Activated T-helper 9 cell treated with anti-CD3 and anti-CD28 coated beads, Interleukin-2, amount 50 U/mL, for 16 hours (primary cell): Measurements from ENCODE around the gene IL3.
A peak's percentile ranks its signal among the peaks of the same experiment; 100 is the strongest.
"Not testable (repeated sequence)": the region's sequence is repeated elsewhere in the genome, so short reads cannot be mapped to it uniquely, and the experiment has no call there.

Experiments used
- DNase-seq: peaks from one replicate; pipeline ENCODE4 v3.0.0-alpha.2; 2020; ENCODE audit warnings: low read depth

Gene IL3

DNA sequence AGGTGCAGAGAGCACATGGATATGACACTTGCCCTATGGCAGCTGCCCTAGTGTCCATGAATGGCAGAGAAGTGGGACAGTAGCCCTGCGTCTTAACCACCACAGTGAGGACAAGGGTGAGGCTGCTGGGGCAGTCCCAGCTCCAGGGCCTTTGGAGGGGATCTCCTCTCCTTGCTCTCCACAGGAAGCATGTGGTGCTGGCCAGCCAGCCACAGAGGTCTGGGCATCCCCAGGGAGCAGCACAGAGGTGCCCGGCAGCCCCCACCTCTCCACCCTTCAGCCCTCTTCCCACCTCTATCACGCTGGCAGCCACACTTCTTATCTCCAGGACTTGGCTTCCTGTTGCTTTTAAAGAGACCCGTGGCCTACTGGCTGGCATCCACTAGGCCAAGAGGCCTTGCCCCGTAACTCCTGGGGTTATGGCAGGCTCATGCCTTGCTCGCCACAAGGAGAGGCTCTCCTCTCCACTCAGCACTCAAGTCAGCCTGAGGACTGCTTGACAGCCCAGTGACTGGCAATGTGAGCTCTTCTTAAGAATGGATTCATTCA, 35.0 kb downstream of the IL3 start:
- DNase-seq = no peak

DNA sequence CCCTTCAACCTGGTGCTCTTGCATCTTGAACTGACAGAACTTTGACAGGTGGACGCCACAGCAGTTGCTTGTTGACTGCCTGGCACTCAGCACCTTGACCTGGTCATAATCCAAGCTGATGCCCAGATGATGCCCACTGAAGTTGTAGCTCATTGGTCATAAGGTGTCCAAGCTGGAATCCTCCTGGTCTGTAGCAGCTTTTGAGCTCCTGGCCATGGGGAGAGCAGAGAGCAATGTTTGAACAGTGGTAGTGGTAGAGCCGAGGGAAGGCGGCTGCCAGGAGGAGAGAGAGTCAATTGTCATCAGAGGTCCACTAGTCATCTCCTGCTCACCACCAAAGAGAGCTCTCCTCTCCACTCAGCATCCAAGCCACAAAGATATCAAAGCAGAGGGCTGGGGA, 36.4 kb downstream of the IL3 start:
- DNase-seq = no peak

DNA sequence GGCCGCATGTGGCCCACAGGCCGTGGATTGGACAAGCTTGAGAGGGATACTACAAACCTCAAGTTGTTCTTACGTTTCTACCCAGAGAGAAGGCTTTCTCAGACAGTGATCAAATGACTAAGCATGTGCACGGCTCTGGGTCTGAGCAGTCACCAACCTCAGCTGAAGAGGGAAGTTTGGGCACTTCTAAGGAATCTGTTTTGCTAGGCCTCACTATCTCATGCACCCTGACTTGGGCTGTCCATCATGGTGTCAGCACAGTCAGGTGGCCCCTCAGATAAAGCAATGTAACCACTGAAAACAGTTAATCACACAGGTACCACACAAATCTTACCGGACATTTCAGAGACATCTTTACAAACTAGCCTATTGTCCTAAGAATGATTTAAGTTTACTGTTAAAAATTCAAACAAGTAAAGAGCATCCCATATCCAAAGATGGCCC, 37.7 kb downstream of the IL3 start:
- no peak for DNase-seq

DNA sequence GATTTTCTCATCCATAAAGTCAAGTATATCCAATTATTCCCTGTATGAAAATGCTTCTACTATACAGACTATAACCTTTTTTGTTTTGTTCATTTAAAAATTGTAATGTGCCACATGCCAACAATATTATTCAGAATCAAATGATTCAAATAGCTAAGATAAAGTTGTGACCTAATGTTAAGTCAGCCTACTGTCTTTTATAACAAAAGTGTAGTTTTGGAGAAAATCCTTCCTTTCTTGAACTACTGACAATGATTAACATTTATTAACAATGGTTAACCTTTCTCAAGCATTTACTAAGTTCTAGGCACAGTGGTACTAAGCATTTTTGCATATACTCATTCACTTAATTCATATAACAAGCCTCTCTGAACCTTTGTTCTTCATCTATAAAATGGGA, 38.2 kb downstream of the IL3 start:
- DNase-seq = no peak

DNA sequence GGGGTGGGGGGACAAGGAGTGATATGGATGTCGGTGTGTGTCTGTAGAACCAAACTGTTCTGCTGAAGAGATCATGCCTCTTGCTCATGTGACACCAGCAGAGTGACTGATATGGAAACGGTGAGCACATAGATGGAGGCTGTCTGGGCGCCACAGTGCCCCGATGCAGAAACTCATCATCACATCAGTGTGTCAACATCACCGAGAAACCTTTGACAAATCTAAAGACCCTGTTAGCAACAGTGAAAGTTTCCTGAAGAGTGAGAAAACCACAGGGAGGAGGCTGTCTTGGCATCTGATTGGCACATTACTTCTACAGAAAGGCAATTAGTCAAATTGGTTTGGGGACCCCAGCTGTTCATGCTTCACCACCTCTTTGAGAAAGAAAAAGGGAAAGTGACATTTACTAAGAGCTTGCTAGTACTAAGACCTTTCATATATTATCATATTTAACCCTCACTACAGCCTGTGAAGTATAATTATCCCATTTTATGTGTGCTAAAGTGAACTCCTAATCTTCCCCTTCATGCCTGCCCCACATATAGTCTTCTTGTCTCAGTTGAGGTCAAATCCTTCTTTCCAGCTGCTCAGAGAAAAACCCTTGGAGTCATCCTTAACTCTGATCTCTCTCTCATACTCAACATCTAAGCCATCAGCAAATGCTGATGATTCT, 38.8 kb downstream of the IL3 start:
- peak; percentile 62 for DNase-seq

DNA sequence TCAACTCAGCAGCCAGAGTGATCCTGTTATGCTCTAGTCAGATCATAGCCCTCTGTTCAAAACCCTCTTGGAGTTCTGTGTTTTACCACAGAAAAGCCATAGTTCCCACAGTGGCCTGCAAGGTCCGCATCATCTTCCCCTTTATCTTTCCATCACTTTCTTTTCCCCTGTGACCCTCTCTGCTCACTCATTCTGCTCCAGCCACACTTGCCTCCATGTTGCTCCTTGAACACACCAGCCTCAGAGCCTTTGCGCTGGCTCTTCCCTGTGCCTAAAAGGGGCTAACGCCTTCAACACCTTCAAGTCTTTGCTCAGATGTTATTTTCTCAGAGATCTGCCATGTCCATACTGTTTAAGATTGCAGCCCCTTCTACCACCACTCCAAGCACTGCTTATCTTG, 39.5 kb downstream of the IL3 start:
- no peak for DNase-seq

DNA sequence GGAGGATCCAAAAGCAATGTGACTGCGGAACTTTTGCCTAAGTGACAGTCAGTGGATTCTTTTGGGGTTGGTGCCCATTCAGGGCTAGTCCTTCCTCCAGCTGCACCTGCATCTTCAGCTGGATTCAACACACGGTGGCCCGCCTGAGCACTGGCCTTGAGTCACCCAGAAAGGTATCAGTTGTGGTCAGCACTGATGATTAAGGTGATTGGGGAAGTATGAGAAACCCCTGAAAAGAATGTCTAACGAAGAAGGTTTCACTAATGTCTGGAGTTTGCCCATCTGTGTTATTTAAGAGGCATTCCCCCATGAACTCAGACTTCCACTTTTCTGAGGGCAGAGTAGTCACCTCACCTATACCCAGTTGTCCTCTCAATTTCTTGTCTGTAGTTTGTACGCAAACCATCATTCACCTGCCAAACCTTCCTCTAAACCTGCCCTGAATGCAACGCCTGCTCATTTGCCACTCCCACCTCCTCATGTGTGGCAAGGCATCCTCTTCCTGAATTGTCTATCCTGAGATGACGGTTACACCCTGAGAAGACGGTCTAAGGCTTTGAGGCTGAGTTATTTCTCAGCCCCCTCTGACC, 40.3 kb downstream of the IL3 start:
- peak; percentile 34 for DNase-seq

DNA sequence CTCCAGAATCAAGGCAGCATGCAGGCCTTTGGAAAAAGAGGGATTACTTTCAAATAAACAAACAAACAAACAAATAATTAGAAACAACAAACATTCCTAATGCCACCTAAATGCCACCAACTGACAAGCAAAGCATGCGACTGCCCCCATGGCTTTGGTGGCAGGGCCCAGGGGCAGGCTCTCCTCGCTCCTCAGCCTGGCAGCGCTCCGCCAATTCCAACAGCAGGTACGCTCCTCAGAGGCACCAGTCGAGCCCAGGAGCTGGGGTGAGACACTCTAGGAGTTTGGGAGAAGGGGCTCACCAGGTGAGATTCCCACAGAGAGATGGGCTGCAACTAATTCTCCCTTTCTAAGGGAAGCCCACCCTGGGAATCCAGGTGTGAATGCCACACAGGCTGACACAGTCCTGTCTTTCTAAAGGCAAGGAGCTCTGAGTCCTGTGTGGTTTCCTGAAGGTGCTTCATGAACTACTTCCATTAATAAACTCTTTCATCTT, 41.0 kb downstream of the IL3 start:
- no peak for DNase-seq

DNA sequence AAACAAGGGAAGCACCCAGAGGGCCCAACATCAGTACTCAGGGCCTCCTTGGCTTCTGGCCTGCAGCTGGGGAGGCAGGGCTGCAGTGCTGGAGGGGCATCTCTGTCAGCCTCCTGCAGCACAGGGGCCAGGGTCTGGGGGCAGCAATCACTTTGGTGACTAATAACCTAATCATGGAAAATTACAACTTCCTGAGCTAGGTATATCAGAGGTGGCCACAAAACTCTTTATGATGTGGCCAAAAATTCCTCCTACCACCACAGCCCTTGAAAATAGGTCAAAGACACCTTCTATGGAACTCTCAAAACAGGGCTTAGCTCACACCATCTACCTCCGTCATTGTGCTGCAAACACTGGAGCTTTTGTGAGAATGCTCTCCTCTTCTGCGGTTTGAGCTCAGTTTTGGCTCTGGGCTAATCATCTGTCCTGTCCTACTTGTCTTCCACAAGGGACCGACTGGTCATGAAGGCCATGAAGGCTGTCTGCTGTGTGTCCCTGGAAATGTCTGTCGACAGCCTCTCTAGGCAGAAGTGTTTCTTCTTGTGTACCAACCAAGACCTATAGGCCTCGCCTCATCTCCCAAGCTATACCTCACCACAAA, 41.7 kb downstream of the IL3 start:
- DNase-seq = peak; percentile 40

DNA sequence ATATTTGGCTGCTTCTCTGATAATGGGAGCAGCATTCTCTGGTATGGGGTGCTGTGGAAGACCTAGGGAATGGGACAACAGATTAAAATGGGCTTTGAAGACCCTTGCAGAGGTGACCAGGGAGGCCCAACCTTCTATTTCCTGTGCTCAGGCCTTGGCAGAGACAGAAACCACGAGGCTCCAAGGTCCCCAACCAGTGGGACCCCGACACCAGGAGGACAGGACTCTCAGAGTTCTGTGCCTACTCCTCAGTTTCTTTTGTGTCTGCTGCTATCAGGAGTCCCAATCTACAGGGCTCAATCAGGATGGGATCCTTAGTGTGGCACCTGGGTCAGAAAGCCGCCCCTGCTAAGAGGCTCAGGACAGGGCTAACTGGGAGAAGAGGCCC, 42.5 kb downstream of the IL3 start:
- DNase-seq = no peak

DNA sequence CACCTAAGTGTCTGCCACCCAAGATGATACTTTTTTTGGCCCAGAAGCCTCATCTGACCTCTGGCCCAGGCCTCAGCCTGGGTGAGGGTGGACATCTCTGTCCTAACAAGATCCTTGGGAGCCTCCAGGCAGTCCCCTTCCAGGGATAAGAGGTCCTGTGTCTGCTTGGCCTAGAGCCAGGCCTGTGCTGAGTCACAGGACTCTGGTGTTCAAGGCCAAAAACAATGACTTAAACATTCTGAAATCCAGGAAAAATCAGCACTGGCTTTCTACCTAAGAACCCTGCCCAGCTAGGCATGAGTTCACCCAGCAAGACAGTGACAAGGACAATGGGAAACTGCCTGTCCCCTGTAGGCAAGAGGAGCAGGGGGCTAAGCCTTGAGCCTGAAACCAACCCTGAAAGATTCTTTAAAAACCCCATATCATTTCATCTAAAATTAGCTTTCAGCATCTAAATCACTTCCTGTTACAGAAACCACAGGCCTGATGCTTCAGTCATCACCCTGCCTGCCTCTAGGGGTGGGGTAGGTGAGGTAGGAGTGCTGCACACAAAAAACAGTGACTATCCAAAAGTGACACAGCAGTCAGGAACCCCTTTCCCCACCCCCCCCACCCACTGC, 43.0 kb downstream of the IL3 start:
- DNase-seq = peak; percentile 61

DNA sequence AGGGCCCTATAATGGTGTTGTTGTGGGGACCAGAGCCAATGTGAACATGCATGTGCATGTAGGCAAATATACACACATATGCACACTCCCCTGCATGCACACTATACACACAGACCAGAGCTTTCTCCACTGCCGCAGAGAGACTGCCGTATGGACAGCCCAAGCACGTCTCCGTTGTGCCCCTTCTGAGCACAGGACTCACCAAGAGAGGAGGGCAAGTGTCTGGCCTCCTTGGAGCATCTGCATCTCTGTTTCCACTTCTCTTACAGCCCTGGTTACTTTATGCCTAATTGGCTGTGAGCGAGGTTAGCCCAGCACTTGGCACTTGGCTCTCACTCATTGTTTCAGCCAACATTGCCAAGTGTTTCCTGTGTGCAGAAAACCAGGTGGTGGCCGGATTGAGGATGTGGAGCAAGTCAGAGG, 43.5 kb downstream of the IL3 start:
- DNase-seq = no peak

DNA sequence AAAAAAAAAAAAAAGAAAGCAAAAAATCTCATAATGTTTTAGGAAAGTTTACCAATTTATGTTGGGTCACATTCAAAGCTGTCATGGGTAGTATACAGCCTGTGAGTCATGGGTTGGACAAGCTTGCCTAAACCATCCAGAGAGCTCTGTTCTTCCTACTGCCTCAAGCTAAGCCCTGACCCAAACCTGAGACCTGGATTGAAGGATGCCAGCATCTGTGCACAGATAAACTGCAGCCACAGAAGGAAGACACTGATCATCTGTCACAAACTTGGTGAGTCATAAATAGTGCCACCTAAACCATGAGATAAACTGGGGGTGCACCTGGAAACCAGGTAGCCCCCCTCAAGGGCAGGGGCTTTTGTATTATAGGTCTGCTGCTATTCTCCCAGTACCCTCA, 44.1 kb downstream of the IL3 start:
- no peak for DNase-seq

DNA sequence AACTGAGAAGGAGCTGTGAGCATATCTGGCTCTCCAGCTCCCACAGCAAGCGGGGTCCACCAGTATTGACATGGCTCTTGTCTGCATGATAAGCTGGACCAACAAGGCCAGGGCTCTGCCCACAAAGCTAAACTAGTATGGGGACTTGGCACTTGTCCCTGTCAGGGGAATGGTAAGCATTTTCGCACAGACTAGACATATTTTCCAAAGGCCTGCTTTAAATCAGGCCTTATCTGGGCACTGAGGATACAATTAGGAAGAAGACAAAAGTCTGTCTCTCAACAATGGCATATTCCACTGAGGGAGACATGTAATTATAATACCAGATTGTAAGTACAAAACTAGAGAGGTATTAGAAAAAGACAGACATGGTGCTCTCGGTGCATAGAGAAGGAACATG, 45.2 kb downstream of the IL3 start:
- DNase-seq = no peak

DNA sequence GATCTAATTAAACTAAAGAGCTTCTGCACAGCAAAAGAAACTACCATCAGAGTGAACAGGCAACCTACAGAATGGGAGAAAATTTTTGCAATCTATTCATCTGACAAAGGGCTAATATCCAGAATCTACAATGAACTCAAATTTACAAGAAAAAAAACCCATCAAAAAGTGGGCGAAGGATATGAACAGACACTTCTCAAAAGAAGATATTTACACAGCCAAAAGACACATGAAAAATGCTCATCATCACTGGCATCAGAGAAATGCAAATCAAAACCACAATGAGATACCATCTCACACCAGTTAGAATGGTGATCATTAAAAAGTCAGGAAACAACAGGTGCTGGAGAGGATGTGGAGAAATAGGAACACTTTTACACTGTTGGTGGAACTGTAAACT, 48.0 kb downstream of the IL3 start:
- not testable (repeated sequence) for DNase-seq

DNA sequence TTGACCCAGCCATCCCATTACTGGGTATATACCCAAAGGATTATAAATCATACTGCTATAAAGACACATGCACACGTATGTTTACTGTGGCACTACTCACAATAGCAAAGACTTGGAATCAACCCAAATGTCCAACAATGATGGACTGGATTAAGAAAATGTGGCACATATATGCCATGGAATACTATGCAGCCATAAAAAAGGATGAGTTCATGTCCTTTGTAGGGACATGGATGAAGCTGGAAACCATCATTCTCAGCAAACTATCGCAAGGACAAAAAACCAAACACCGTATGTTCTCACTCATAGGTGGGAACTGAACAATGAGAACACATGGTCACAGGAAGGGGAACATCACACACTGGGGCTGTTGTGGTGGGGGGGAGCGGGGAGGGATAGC, 48.5 kb downstream of the IL3 start:
- DNase-seq = not testable (repeated sequence)

DNA sequence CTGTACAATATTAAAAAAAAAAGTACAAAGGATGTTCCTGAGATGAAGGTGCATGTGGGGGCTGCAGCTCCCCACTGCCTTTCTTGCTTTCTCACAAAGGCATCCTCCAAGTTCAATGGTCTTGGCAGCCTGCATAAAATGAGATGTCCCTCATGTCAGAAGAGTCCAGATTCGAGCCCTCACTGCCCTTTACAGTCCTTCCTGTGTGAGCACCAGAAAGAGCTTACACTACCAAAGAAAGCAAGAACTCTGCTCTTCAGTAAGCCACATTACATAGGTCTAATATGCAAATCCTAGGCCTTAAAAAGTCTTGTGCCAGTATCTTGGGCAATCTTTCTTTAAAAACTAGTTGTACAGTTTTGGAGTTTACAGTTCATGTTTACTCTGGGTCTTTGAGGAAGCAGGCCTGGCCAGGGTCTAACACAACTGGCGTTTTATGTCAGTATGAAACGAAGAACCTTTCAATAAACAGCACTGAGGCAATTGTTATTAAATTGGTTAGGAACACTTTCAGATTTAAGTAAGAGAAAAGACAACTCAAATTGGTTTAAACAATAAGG, 49.1 kb downstream of the IL3 start:
- DNase-seq = no peak

DNA sequence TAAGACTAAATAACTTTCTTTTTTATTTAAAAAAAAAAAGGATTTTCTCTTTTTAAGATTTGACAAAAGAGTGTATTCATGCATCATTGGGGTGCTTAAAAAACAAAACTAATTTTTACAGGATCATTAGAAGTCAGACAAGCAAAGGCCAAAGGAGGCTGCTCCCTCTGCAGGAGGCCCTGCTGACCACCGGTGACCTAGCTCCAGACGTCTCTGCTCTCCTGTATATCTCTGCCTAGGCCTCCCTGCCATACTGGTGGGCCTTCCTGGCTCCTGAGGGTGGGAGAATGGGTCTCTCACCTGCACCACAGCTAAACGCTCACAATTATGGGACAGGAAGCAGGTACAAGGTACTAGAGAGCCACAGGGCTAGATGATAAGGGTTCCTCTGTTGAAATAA, 49.7 kb downstream of the IL3 start:
- no peak for DNase-seq

DNA sequence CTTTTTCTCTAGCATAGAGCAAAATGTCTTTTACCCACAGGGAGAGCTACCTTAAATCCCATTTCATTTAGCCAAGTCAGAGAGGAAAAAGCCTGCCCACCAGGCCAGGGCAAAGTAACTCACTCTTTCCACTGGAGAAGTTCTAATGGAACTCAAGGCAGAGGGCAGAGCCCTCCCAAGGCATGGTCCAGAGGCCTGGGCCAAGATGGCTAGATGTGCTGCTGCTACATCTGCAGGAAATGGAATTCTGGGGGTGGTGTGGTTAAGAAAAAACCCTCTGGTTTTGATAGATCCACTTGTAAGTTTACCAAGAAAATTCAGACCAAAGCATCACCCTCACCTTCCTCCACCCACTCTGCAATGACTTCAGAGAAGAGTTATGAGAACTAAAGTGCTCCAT, 50.5 kb downstream of the IL3 start:
- no peak for DNase-seq

DNA sequence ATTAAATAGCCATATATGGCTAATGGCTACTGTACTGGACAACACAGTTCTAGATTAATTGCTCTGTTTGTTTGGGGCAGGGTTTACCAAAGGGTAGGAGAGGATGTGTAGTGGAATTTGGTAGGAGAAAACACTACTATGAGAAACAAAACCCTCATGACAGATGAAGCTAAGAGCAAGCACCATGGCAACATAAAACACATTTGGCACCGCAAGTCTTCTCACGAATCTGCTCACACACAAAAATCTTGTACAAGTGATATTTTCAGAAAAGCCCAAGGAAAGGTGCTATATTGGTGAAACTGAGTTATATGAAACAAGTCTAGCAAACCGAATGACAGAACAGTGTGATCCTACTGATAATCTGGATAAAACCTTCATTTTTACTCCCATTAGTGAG, 51.7 kb downstream of the IL3 start:
- no peak for DNase-seq
